ENCODE data around the gene MAML3.

- TF ChIP-seq CTCF (conservative IDR thresholded peaks at IDR 0.05; ENCODE audit: low read depth in 2 of 2) = no peak
- no peak for TF ChIP-seq POLR2AphosphoS5 (IDR thresholded peaks at IDR 0.05; ENCODE audit: low read depth)
- TF ChIP-seq CREB1 (CRISPR knock-in tag; IDR thresholded peaks at IDR 0.05; ENCODE audit: low read depth) = no peak
- no peak for TF ChIP-seq JUNB (IDR thresholded peaks at IDR 0.05; ENCODE audit: unreplicated experiment)
- TF ChIP-seq EZH2 (IDR thresholded peaks at IDR 0.05; ENCODE audit: low read depth, unreplicated experiment) = no peak
- TF ChIP-seq REST (IDR thresholded peaks at IDR 0.05; ENCODE audit: unreplicated experiment) = no peak
- TF ChIP-seq EZH2phosphoT487 (IDR thresholded peaks at IDR 0.05; ENCODE audit: unreplicated experiment) = no peak
- TF ChIP-seq ZNF114 (CRISPR knock-in tag; IDR thresholded peaks at IDR 0.05) = no peak
- no peak for TF ChIP-seq ZNF462 (CRISPR knock-in tag; IDR thresholded peaks at IDR 0.05)
- no peak for TF ChIP-seq STAT1 (IDR thresholded peaks at IDR 0.05; ENCODE audit: unreplicated experiment)
Measured at GRCh38 chr4:139753686-139754085, 400.3 kb downstream of the MAML3 start.
